GM23338 (cell line): ENCODE measurements around the gene MYO6. TPM values are rescaled to one million over a fixed set of nuclear protein-coding genes. Genes with fewer than 3 reads are reported as not detected.

Experiments used
- ATAC-seq: fragments of 200-7000 bp; cut with Tn5 transposase; 3 replicates; pipeline ENCODE4 v1.9.1; 2020
- DNase-seq: peaks from one replicate; pipeline ENCODE4 v3.0.0-alpha.2; 2015; ENCODE audit warnings: low spot score
- H2AFZ ChIP-seq: fragments of 200-600 bp; sonication (generic); 2 replicates; pipeline ENCODE4 v1.8.0; 2016; ENCODE audit warnings: antibody characterized with exemption, mild to moderate bottlenecking, moderate library complexity
- H3F3A ChIP-seq: fragments of 200-600 bp; sonication (generic); replicated peaks from 2 replicates; pipeline ENCODE4 v1.8.0; 2017; ENCODE audit warnings: antibody characterized with exemption, mixed run types, low read depth
- H3K27ac ChIP-seq: fragments of 200-600 bp; sonication (generic); 2 replicates; pipeline ENCODE4 v1.6.1; 2016; ENCODE audit warnings: low read depth
- H3K27me3 ChIP-seq: fragments of 200-600 bp; sonication (generic); 2 replicates; pipeline ENCODE4 v1.8.0; 2016; ENCODE audit warnings: mild to moderate bottlenecking, mixed run types, moderate library complexity; ENCODE audit not compliant: insufficient read depth
- H3K36me3 ChIP-seq: fragments of 200-600 bp; sonication (generic); 2 replicates; pipeline ENCODE4 v1.8.0; 2016; ENCODE audit warnings: mild to moderate bottlenecking; ENCODE audit not compliant: insufficient read depth
- H3K4me1 ChIP-seq: fragments of 200-600 bp; sonication (generic); 2 replicates; pipeline ENCODE4 v1.8.0; 2016; ENCODE audit warnings: mild to moderate bottlenecking, moderate library complexity; ENCODE audit not compliant: insufficient read depth
- H3K4me2 ChIP-seq: fragments of 200-600 bp; sonication (generic); 2 replicates; pipeline ENCODE4 v1.7.1; 2017; ENCODE audit warnings: mixed run types
- H3K4me3 ChIP-seq: fragments of 200-600 bp; sonication (generic); 2 replicates; pipeline ENCODE4 v1.6.1; 2016; ENCODE audit warnings: mixed run types
- H3K79me2 ChIP-seq: fragments of 200-600 bp; sonication (generic); replicated peaks from 2 replicates; pipeline ENCODE4 v1.8.0; 2017; ENCODE audit warnings: mild to moderate bottlenecking; ENCODE audit not compliant: insufficient read depth
- H3K9me2 ChIP-seq: fragments of 200-600 bp; sonication (generic); 2 replicates; pipeline ENCODE4 v1.8.0; 2017; ENCODE audit not compliant: insufficient read depth
- H4K20me1 ChIP-seq: fragments of 200-600 bp; sonication (generic); replicated peaks from 2 replicates; pipeline ENCODE4 v1.8.0; 2017; ENCODE audit warnings: mild to moderate bottlenecking; ENCODE audit not compliant: insufficient read depth
- H3K27ac Mint-ChIP-seq: 2 replicates; pipeline ENCODE4 v1.8.0; 2020; ENCODE audit warnings: inconsistent platforms, mild to moderate bottlenecking, moderate library complexity, mixed read lengths
- H3K27me3 Mint-ChIP-seq: 3 replicates; pipeline ENCODE4 v1.8.0; 2022; ENCODE audit warnings: low read depth, mild to moderate bottlenecking, moderate library complexity, mixed read lengths, inconsistent platforms; ENCODE audit not compliant: insufficient read depth, poor library complexity
- H3K36me3 Mint-ChIP-seq: 3 replicates; pipeline ENCODE4 v1.8.0; 2021; ENCODE audit warnings: low read depth, mild to moderate bottlenecking, inconsistent platforms, moderate library complexity, mixed read lengths
- H3K4me1 Mint-ChIP-seq: 3 replicates; pipeline ENCODE4 v1.8.0; 2020; ENCODE audit warnings: mild to moderate bottlenecking, inconsistent platforms, mixed read lengths
- H3K4me3 Mint-ChIP-seq: 3 replicates; pipeline ENCODE4 v1.8.0; 2021; ENCODE audit warnings: moderate library complexity, mild to moderate bottlenecking, inconsistent platforms, mixed read lengths
- H3K9me3 Mint-ChIP-seq: 3 replicates; pipeline ENCODE4 v1.8.0; 2020; ENCODE audit warnings: moderate library complexity, mild to moderate bottlenecking, inconsistent platforms, mixed read lengths
- CREB1 ChIP-seq: fragments of 250-450 bp; sonication (Bioruptor Pico); IDR thresholded peaks from 2 replicates; pipeline ENCODE4 v1.5.0; 2020; ENCODE audit warnings: low read depth, mild to moderate bottlenecking, moderate library complexity
- EZH2 ChIP-seq: fragments of 200-600 bp; sonication (generic); IDR thresholded peaks from one replicate; pipeline ENCODE4 v1.8.0; 2017; ENCODE audit warnings: antibody characterized with exemption, mild to moderate bottlenecking, low read depth; ENCODE audit not compliant: unreplicated experiment
- EZH2phosphoT487 ChIP-seq: fragments of 200-600 bp; sonication (generic); IDR thresholded peaks from one replicate; pipeline ENCODE4 v1.8.1; 2018; ENCODE audit warnings: antibody characterized with exemption; ENCODE audit not compliant: unreplicated experiment
- JUNB ChIP-seq: IDR thresholded peaks from one replicate; pipeline ENCODE4 v1.6.1; 2016; ENCODE audit warnings: antibody characterized with exemption; ENCODE audit not compliant: unreplicated experiment
- NANOG ChIP-seq: IDR thresholded peaks from 2 replicates; pipeline ENCODE4 v1.6.1; 2016; ENCODE audit warnings: antibody characterized with exemption, borderline replicate concordance
- POLR2AphosphoS5 ChIP-seq: IDR thresholded peaks from 2 replicates; pipeline ENCODE4 v1.6.1; 2016; ENCODE audit warnings: antibody characterized with exemption, low read depth
- STAT1 ChIP-seq: IDR thresholded peaks from one replicate; pipeline ENCODE4 v1.6.1; 2016; ENCODE audit warnings: antibody characterized with exemption; ENCODE audit not compliant: unreplicated experiment
- ZNF114 ChIP-seq: fragments of 250-450 bp; sonication (Bioruptor Pico); IDR thresholded peaks from 2 replicates; pipeline ENCODE4 v1.5.0; 2020; ENCODE audit warnings: mild to moderate bottlenecking, moderate library complexity
- ZNF331 ChIP-seq: fragments of 250-450 bp; sonication (Bioruptor Pico); IDR thresholded peaks from 2 replicates; pipeline ENCODE4 v1.5.0; 2020; ENCODE audit warnings: low read depth, mild to moderate bottlenecking, moderate library complexity
- polyA plus RNA-seq: library from polyadenylated mRNA; unstranded; fragments of >200 nt; fragmentation: Nextera tagmentation; extraction: Ambion mirVana; gene quantifications from 2 replicates; pipeline ENCODE4 v1.2.1, GENCODE V29; 2016
- total RNA-seq: library from RNA; depleted of rRNA; stranded (reverse); fragments of >200 nt; shearing (Covaris generic); gene quantifications from 2 replicates; pipeline ENCODE4 v1.2.3, GENCODE V29; 2014
- TF ChIP-seq, protein P1 (sequence below): IDR thresholded peaks from 2 replicates; pipeline ENCODE4 v1.6.1; 2016; ENCODE audit warnings: antibody characterized with exemption
- TF ChIP-seq, protein P2 (sequence below), 2 experiments: fragments of 200-600 bp in 1 of 2; sonication (generic) in 1 of 2; conservative IDR thresholded peaks; 2 replicates each; pipeline versions ENCODE4 v1.5.1 to v1.6.1; 2016 to 2017; ENCODE audit warnings: antibody characterized with exemption in 2 of 2, low read depth in 2 of 2, mild to moderate bottlenecking in 2 of 2, moderate library complexity in 1 of 2
- TF ChIP-seq, protein P3 (sequence below): fragments of 250-450 bp; sonication (Bioruptor Pico); IDR thresholded peaks from 2 replicates; pipeline ENCODE4 v1.5.0; 2020; ENCODE audit warnings: mild to moderate bottlenecking, moderate library complexity
- TF ChIP-seq, protein P4 (sequence below): IDR thresholded peaks from one replicate; pipeline ENCODE4 v1.6.1; 2018; ENCODE audit warnings: antibody characterized with exemption; ENCODE audit not compliant: unreplicated experiment

MYO6 gene
- total and polyA plus RNA-seq, 2 experiments from 2014 or later: 21.8 to 33.0 TPM

DNA sequence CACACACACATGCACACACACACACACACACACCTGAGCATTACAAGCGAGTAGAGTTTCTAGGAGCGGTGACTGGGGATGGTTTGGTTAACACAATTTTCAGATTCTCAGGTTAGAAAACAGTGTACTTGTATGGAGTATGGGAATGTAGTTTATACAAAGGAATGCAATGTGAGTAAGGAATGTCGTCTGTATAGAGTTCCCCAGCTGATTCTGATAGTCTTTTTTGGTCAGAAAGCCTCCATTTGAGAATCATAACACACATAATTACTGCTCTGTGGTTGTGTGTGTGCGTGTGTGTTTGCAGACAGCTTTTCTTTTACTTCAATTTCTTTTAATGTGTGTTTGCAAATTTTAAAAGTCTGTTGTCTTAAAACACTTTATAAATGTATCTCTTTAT lies 93.2 kb downstream of the MYO6 start:
- Histone ChIP-seq H3K4me2 (no peak overlapping the region), H3K27me3 (no peaks in the 10 kb centered on the region), H3K36me3 (no peaks in the 10 kb centered on the region), H3K9me2 (no peaks in the 10 kb centered on the region), H3K27ac (no peak overlapping the region), H3K79me2 (no peaks in the 10 kb centered on the region), H2AFZ (no peak overlapping the region), H3K4me3 (no peak overlapping the region), H3F3A (no peaks in the 10 kb centered on the region), H4K20me1 (no peaks in the 10 kb centered on the region), H3K4me1 (no peaks in the 10 kb centered on the region)
- Mint-ChIP-seq H3K9me3 (no peaks in the 10 kb centered on the region), H3K27ac (no peak overlapping the region), H3K36me3 (no peaks in the 10 kb centered on the region), H3K27me3 (no peaks in the 10 kb centered on the region), H3K4me3 (no peak overlapping the region), H3K4me1 (no peaks in the 10 kb centered on the region)
- no peak for DNase-seq
- no peak for ATAC-seq
- no peak for TF ChIP-seq STAT1
- TF ChIP-seq POLR2AphosphoS5: no peak
- TF ChIP-seq EZH2: no peak
- TF ChIP-seq, protein P1, sequence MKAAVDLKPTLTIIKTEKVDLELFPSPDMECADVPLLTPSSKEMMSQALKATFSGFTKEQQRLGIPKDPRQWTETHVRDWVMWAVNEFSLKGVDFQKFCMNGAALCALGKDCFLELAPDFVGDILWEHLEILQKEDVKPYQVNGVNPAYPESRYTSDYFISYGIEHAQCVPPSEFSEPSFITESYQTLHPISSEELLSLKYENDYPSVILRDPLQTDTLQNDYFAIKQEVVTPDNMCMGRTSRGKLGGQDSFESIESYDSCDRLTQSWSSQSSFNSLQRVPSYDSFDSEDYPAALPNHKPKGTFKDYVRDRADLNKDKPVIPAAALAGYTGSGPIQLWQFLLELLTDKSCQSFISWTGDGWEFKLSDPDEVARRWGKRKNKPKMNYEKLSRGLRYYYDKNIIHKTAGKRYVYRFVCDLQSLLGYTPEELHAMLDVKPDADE: no peak
- no peak for TF ChIP-seq ZNF331 (CRISPR knock-in tag)
- TF ChIP-seq NANOG: no peak
- TF ChIP-seq, protein P2, sequence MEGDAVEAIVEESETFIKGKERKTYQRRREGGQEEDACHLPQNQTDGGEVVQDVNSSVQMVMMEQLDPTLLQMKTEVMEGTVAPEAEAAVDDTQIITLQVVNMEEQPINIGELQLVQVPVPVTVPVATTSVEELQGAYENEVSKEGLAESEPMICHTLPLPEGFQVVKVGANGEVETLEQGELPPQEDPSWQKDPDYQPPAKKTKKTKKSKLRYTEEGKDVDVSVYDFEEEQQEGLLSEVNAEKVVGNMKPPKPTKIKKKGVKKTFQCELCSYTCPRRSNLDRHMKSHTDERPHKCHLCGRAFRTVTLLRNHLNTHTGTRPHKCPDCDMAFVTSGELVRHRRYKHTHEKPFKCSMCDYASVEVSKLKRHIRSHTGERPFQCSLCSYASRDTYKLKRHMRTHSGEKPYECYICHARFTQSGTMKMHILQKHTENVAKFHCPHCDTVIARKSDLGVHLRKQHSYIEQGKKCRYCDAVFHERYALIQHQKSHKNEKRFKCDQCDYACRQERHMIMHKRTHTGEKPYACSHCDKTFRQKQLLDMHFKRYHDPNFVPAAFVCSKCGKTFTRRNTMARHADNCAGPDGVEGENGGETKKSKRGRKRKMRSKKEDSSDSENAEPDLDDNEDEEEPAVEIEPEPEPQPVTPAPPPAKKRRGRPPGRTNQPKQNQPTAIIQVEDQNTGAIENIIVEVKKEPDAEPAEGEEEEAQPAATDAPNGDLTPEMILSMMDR (conservative IDR thresholded peaks at IDR 0.05; ENCODE audit: low read depth in 2 of 2): no peak
- TF ChIP-seq, protein P3, sequence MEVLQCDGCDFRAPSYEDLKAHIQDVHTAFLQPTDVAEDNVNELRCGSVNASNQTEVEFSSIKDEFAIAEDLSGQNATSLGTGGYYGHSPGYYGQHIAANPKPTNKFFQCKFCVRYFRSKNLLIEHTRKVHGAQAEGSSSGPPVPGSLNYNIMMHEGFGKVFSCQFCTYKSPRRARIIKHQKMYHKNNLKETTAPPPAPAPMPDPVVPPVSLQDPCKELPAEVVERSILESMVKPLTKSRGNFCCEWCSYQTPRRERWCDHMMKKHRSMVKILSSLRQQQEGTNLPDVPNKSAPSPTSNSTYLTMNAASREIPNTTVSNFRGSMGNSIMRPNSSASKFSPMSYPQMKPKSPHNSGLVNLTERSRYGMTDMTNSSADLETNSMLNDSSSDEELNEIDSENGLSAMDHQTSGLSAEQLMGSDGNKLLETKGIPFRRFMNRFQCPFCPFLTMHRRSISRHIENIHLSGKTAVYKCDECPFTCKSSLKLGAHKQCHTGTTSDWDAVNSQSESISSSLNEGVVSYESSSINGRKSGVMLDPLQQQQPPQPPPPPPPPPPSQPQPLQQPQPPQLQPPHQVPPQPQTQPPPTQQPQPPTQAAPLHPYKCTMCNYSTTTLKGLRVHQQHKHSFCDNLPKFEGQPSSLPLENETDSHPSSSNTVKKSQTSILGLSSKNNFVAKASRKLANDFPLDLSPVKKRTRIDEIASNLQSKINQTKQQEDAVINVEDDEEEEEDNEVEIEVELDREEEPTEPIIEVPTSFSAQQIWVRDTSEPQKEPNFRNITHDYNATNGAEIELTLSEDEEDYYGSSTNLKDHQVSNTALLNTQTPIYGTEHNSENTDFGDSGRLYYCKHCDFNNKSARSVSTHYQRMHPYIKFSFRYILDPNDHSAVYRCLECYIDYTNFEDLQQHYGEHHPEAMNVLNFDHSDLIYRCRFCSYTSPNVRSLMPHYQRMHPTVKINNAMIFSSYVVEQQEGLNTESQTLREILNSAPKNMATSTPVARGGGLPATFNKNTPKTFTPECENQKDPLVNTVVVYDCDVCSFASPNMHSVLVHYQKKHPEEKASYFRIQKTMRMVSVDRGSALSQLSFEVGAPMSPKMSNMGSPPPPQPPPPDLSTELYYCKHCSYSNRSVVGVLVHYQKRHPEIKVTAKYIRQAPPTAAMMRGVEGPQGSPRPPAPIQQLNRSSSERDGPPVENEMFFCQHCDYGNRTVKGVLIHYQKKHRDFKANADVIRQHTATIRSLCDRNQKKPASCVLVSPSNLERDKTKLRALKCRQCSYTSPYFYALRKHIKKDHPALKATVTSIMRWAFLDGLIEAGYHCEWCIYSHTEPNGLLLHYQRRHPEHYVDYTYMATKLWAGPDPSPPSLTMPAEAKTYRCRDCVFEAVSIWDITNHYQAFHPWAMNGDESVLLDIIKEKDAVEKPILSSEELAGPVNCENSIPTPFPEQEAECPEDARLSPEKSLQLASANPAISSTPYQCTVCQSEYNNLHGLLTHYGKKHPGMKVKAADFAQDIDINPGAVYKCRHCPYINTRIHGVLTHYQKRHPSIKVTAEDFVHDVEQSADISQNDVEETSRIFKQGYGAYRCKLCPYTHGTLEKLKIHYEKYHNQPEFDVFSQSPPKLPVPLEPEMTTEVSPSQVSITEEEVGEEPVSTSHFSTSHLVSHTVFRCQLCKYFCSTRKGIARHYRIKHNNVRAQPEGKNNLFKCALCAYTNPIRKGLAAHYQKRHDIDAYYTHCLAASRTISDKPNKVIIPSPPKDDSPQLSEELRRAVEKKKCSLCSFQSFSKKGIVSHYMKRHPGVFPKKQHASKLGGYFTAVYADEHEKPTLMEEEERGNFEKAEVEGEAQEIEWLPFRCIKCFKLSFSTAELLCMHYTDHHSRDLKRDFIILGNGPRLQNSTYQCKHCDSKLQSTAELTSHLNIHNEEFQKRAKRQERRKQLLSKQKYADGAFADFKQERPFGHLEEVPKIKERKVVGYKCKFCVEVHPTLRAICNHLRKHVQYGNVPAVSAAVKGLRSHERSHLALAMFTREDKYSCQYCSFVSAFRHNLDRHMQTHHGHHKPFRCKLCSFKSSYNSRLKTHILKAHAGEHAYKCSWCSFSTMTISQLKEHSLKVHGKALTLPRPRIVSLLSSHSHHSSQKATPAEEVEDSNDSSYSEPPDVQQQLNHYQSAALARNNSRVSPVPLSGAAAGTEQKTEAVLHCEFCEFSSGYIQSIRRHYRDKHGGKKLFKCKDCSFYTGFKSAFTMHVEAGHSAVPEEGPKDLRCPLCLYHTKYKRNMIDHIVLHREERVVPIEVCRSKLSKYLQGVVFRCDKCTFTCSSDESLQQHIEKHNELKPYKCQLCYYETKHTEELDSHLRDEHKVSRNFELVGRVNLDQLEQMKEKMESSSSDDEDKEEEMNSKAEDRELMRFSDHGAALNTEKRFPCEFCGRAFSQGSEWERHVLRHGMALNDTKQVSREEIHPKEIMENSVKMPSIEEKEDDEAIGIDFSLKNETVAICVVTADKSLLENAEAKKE (CRISPR knock-in tag): no peak
- no peak for TF ChIP-seq CREB1
- TF ChIP-seq, protein P4, sequence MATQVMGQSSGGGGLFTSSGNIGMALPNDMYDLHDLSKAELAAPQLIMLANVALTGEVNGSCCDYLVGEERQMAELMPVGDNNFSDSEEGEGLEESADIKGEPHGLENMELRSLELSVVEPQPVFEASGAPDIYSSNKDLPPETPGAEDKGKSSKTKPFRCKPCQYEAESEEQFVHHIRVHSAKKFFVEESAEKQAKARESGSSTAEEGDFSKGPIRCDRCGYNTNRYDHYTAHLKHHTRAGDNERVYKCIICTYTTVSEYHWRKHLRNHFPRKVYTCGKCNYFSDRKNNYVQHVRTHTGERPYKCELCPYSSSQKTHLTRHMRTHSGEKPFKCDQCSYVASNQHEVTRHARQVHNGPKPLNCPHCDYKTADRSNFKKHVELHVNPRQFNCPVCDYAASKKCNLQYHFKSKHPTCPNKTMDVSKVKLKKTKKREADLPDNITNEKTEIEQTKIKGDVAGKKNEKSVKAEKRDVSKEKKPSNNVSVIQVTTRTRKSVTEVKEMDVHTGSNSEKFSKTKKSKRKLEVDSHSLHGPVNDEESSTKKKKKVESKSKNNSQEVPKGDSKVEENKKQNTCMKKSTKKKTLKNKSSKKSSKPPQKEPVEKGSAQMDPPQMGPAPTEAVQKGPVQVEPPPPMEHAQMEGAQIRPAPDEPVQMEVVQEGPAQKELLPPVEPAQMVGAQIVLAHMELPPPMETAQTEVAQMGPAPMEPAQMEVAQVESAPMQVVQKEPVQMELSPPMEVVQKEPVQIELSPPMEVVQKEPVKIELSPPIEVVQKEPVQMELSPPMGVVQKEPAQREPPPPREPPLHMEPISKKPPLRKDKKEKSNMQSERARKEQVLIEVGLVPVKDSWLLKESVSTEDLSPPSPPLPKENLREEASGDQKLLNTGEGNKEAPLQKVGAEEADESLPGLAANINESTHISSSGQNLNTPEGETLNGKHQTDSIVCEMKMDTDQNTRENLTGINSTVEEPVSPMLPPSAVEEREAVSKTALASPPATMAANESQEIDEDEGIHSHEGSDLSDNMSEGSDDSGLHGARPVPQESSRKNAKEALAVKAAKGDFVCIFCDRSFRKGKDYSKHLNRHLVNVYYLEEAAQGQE: no peak
- no peak for TF ChIP-seq EZH2phosphoT487
- no peak for TF ChIP-seq JUNB
- TF ChIP-seq ZNF114 (CRISPR knock-in tag): no peak
